C4-2B (cell line): ENCODE data around the gene PNO1.

Experiments used
- ZFX ChIP-seq: fragments of 450-650 bp; IDR thresholded peaks from 2 replicates; pipeline ENCODE4 v1.6.1; 2017
- TF ChIP-seq, protein P1 (sequence below): fragments of 450-650 bp; conservative IDR thresholded peaks from 2 replicates; pipeline ENCODE4 v1.5.1; 2017; ENCODE audit warnings: mild to moderate bottlenecking

DNA sequence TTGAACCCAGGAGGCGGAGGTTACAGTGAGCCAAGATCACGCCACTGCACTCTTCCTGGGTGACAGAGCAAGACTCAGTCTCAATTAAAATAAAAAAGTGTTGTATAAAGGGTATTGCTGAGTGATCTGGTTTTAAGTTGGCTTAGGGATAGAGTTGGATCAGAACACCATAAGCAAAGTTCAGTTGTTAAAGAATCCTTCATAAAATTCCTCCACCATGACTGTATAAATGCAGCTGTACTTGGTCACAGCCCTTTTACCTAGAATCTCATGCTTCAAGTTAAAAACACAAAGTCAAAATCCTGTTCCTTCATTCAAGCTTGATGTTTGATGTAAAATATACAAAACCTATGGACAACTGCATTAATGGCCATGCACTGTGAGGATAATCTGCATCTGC is 33.4 kb upstream of the PNO1 start:
- TF ChIP-seq, protein P1, sequence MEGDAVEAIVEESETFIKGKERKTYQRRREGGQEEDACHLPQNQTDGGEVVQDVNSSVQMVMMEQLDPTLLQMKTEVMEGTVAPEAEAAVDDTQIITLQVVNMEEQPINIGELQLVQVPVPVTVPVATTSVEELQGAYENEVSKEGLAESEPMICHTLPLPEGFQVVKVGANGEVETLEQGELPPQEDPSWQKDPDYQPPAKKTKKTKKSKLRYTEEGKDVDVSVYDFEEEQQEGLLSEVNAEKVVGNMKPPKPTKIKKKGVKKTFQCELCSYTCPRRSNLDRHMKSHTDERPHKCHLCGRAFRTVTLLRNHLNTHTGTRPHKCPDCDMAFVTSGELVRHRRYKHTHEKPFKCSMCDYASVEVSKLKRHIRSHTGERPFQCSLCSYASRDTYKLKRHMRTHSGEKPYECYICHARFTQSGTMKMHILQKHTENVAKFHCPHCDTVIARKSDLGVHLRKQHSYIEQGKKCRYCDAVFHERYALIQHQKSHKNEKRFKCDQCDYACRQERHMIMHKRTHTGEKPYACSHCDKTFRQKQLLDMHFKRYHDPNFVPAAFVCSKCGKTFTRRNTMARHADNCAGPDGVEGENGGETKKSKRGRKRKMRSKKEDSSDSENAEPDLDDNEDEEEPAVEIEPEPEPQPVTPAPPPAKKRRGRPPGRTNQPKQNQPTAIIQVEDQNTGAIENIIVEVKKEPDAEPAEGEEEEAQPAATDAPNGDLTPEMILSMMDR = no peak
- no peak for TF ChIP-seq ZFX
